CD4-positive, alpha-beta memory T cell (primary cell): Measurements from ENCODE around the gene OPCML. TPM values are rescaled to one million over a fixed set of nuclear protein-coding genes. Genes with fewer than 3 reads are reported as not detected.

Experiments used
- CTCF ChIA-PET: fragments of 350-600 bp; sonication (Branson Sonifier 250); formaldehyde crosslinking; loops from one replicate; lab custom pipeline; 2021; ENCODE audit warnings: inconsistent platforms; ENCODE audit not compliant: partially characterized antibody; lab: Charles Lee
- POLR2A ChIA-PET: fragments of 350-600 bp; sonication (Branson Sonifier 250); formaldehyde crosslinking; loops from one replicate; lab custom pipeline; 2021; ENCODE audit not compliant: partially characterized antibody; lab: Charles Lee
- DNase-seq, 5 donors: peaks; one replicate each; pipeline versions ENCODE4 v3.0.0 to v3.0.0-alpha.2; 2020 to 2022; ENCODE audit warnings: mixed read lengths in 1 of 5
- H3K27ac ChIP-seq: one replicate; pipeline ENCODE4 v1.7.0; 2013; ENCODE audit warnings: low read depth, low read length
- H3K27me3 ChIP-seq: 2 replicates; pipeline ENCODE4 v1.7.0; 2013; ENCODE audit warnings: mild to moderate bottlenecking, low read length, moderate library complexity; ENCODE audit not compliant: insufficient read depth
- H3K36me3 ChIP-seq: 2 replicates; pipeline ENCODE4 v1.7.0; 2013; ENCODE audit warnings: mild to moderate bottlenecking, low read length, moderate library complexity; ENCODE audit not compliant: insufficient read depth
- H3K4me1 ChIP-seq: 2 replicates; pipeline ENCODE4 v1.7.0; 2013; ENCODE audit warnings: mild to moderate bottlenecking, low read length, moderate library complexity; ENCODE audit not compliant: insufficient read depth
- H3K4me3 ChIP-seq, 2 donors: one replicate each; pipeline ENCODE4 v1.7.0; 2013; ENCODE audit warnings: low read length in 2 of 2, mild to moderate bottlenecking in 1 of 2
- H3K9me3 ChIP-seq, 2 donors: one replicate each; pipeline ENCODE4 v1.7.0; 2013; ENCODE audit warnings: low read length in 2 of 2, control low read depth in 1 of 2; ENCODE audit not compliant: control insufficient read depth in 1 of 2
- H3K27ac Mint-ChIP-seq, 7 donors: one replicate each; pipeline ENCODE4 v1.8.0; 2020 to 2021; ENCODE audit warnings: mixed read lengths in 7 of 7, mild to moderate bottlenecking in 6 of 7, inconsistent platforms in 3 of 7, moderate library complexity in 3 of 7
- H3K27me3 Mint-ChIP-seq, 2 donors: one replicate each; pipeline ENCODE4 v1.8.0; 2020 to 2021; ENCODE audit warnings: mixed read lengths in 2 of 2
- H3K36me3 Mint-ChIP-seq, 2 donors: one replicate each; pipeline ENCODE4 v1.8.0; 2020 to 2021; ENCODE audit warnings: mixed read lengths in 2 of 2, inconsistent platforms in 1 of 2, mild to moderate bottlenecking in 1 of 2
- H3K4me1 Mint-ChIP-seq, 4 donors: one replicate each; pipeline ENCODE4 v1.8.0; 2020 to 2021; ENCODE audit warnings: mixed read lengths in 4 of 4, mild to moderate bottlenecking in 1 of 4
- H3K4me3 Mint-ChIP-seq, 8 donors: one replicate each; pipeline ENCODE4 v1.8.0; 2020 to 2021; ENCODE audit warnings: mixed read lengths in 8 of 8, mild to moderate bottlenecking in 7 of 8, moderate library complexity in 6 of 8, inconsistent platforms in 3 of 8
- H3K9me3 Mint-ChIP-seq, 8 donors: one replicate each; pipeline ENCODE4 v1.8.0; 2020 to 2021; ENCODE audit warnings: mixed read lengths in 8 of 8, mild to moderate bottlenecking in 5 of 8, inconsistent platforms in 3 of 8, moderate library complexity in 1 of 8
- intact Hi-C: fragments of 100-400 bp; cut with micrococcal nuclease; formaldehyde crosslinking; loops from one replicate; pipeline ENCODE4 v1.15.1; 2023
- polyA plus RNA-seq, 2 donors: library from polyadenylated mRNA; unstranded; fragments of 300-500 nt; fragmentation: Illumina TruSeq; gene quantifications; one replicate each; pipeline ENCODE4 v1.2.3, GENCODE V29; 2021
- total RNA-seq, 2 experiments: library from RNA; stranded (reverse); gene quantifications; one replicate each; pipeline ENCODE4 v1.2.3, GENCODE V29; 2021

The OPCML gene
- total and polyA plus RNA-seq, 4 experiments from 2014 or later = not detected

- H3K36me3 Mint-ChIP-seq = no peaks in the 10 kb centered on the region
- H3K27ac Mint-ChIP-seq = no peak overlapping the region
- peaks cover 0 to 3% (median 0%) of the 10 kb centered on the region in 8 donors for H3K9me3 Mint-ChIP-seq
- H3K9me3 ChIP-seq = no peaks in the 10 kb centered on the region
- H3K4me3 Mint-ChIP-seq = no peak overlapping the region
- no peaks in the 10 kb centered on the region for H3K4me1 ChIP-seq
- no peak for DNase-seq
- no peaks in the 10 kb centered on the region for H3K36me3 ChIP-seq
- H3K27me3 Mint-ChIP-seq = peaks cover 2 to 5% of the 10 kb centered on the region in 2 donors
- CTCF ChIA-PET = no interaction called here
- H3K4me3 ChIP-seq = no peak overlapping the region
- H3K4me1 Mint-ChIP-seq = peaks cover 0 to 5% (median 0%) of the 10 kb centered on the region in 4 donors
- intact Hi-C loops = loop anchor here (10.0 kb wide), 1 partner anchor 847 kb away; no protein-coding TSS in a partner anchor
- H3K27ac ChIP-seq = no peak overlapping the region
- POLR2A ChIA-PET = no interaction called here
- no peaks in the 10 kb centered on the region for H3K27me3 ChIP-seq
Observed at GRCh38 chr11:132771746-132772145, 760.6 kb downstream of the OPCML start.

- H3K4me3 ChIP-seq = no peak overlapping the region
- Mint-ChIP-seq H3K4me3 (no peak overlapping the region), H3K27me3 (peaks cover 4 to 5% of the 10 kb centered on the region in 2 donors), H3K9me3 (peaks cover 0 to 3% (median under 1%) of the 10 kb centered on the region in 8 donors), H3K36me3 (no peaks in the 10 kb centered on the region), H3K27ac (no peak overlapping the region), H3K4me1 (peaks cover 0 to 5% (median 0%) of the 10 kb centered on the region in 4 donors)
- H3K9me3 ChIP-seq = no peaks in the 10 kb centered on the region
- H3K4me1 ChIP-seq = no peaks in the 10 kb centered on the region
- ChIA-PET CTCF (no interaction called here), POLR2A (no interaction called here)
- no peak for DNase-seq
- no peaks in the 10 kb centered on the region for H3K27me3 ChIP-seq
- intact Hi-C loops = loop anchor here (10.0 kb wide), 1 partner anchor 846 kb away; no protein-coding TSS in a partner anchor
- H3K36me3 ChIP-seq = no peaks in the 10 kb centered on the region
- H3K27ac ChIP-seq = no peak overlapping the region
Observed at GRCh38 chr11:132770829-132771530, 761.3 kb downstream of the OPCML start.

- POLR2A ChIA-PET = no interaction called here
- H3K27ac Mint-ChIP-seq = no peak overlapping the region
- H3K4me1 Mint-ChIP-seq = no peaks in the 10 kb centered on the region
- H3K4me3 ChIP-seq = no peak overlapping the region
- intact Hi-C loops = no loop called here
- no peaks in the 10 kb centered on the region for H3K36me3 Mint-ChIP-seq
- CTCF ChIA-PET = no interaction called here
- peaks cover 0 to 16% (median 4%) of the 10 kb centered on the region in 8 donors for H3K9me3 Mint-ChIP-seq
- H3K27me3 Mint-ChIP-seq = peaks cover 1 to 3% of the 10 kb centered on the region in 2 donors
- no peak overlapping the region for H3K4me3 Mint-ChIP-seq
- H3K36me3 ChIP-seq = no peaks in the 10 kb centered on the region
- no peaks in the 10 kb centered on the region for H3K9me3 ChIP-seq
- H3K27me3 ChIP-seq = no peaks in the 10 kb centered on the region
- DNase-seq = no peak
- no peak overlapping the region for H3K27ac ChIP-seq
- H3K4me1 ChIP-seq = no peaks in the 10 kb centered on the region
Observed at GRCh38 chr11:132763503-132763902, 768.8 kb downstream of the OPCML start.

- Histone ChIP-seq H3K4me3 (no peak overlapping the region), H3K4me1 (no peaks in the 10 kb centered on the region), H3K9me3 (no peaks in the 10 kb centered on the region), H3K27ac (no peak overlapping the region), H3K36me3 (no peaks in the 10 kb centered on the region), H3K27me3 (no peaks in the 10 kb centered on the region)
- intact Hi-C loops = no loop called here
- POLR2A ChIA-PET = no interaction called here
- H3K4me3 Mint-ChIP-seq = no peak overlapping the region
- no peaks in the 10 kb centered on the region for H3K4me1 Mint-ChIP-seq
- CTCF ChIA-PET = no interaction called here
- peaks cover 0 to 20% (median under 1%) of the 10 kb centered on the region in 8 donors for H3K9me3 Mint-ChIP-seq
- no peaks in the 10 kb centered on the region for H3K27me3 Mint-ChIP-seq
- no peaks in the 10 kb centered on the region for H3K36me3 Mint-ChIP-seq
- no peak for DNase-seq
- peak overlapping the region in 1 of 7 donors; percentile 30 for H3K27ac Mint-ChIP-seq
Observed at GRCh38 chr11:132755934-132756333, 776.4 kb downstream of the OPCML start.

- H3K27ac Mint-ChIP-seq = no peak overlapping the region
- intact Hi-C loops = no loop called here
Observed at GRCh38 chr11:132751516-132752250, 780.6 kb downstream of the OPCML start.

GRCh38 chr11:132746305-132746704 lies 786.0 kb downstream of the OPCML start:
- Mint-ChIP-seq H3K36me3 (no peaks in the 10 kb centered on the region), H3K27ac (no peak overlapping the region), H3K27me3 (peaks cover 0 to 2% of the 10 kb centered on the region in 2 donors), H3K4me1 (no peaks in the 10 kb centered on the region), H3K4me3 (no peak overlapping the region), H3K9me3 (peaks cover 0 to 6% (median 0%) of the 10 kb centered on the region in 8 donors)
- H3K9me3 ChIP-seq = no peaks in the 10 kb centered on the region
- H3K27ac ChIP-seq = no peak overlapping the region
- H3K4me1 ChIP-seq = no peaks in the 10 kb centered on the region
- ChIA-PET CTCF (no interaction called here), POLR2A (no interaction called here)
- no peak overlapping the region for H3K4me3 ChIP-seq
- intact Hi-C loops = no loop called here
- H3K27me3 ChIP-seq = no peaks in the 10 kb centered on the region
- H3K36me3 ChIP-seq = no peaks in the 10 kb centered on the region
- DNase-seq = no peak

More at GRCh38 chr11:132751516-132752250, 780.6 kb downstream of the OPCML start:
- H3K4me3 ChIP-seq = no peak overlapping the region
- Mint-ChIP-seq H3K4me3 (no peak overlapping the region), H3K36me3 (no peaks in the 10 kb centered on the region), H3K9me3 (peaks cover 0 to 5% (median 0%) of the 10 kb centered on the region in 8 donors), H3K4me1 (no peaks in the 10 kb centered on the region), H3K27me3 (no peaks in the 10 kb centered on the region)
- DNase-seq = no peak
- no peak overlapping the region for H3K27ac ChIP-seq
- no peaks in the 10 kb centered on the region for H3K4me1 ChIP-seq
- H3K9me3 ChIP-seq = no peaks in the 10 kb centered on the region
- ChIA-PET CTCF (no interaction called here), POLR2A (no interaction called here)
- H3K27me3 ChIP-seq = no peaks in the 10 kb centered on the region
- H3K36me3 ChIP-seq = no peaks in the 10 kb centered on the region

- peaks cover 0 to 6% (median 0%) of the 10 kb centered on the region in 8 donors for H3K9me3 Mint-ChIP-seq
- H3K27me3 Mint-ChIP-seq = peaks cover 0 to 2% of the 10 kb centered on the region in 2 donors
- no peak overlapping the region for H3K4me3 Mint-ChIP-seq
- no peak overlapping the region for H3K4me3 ChIP-seq
- H3K27me3 ChIP-seq = no peaks in the 10 kb centered on the region
- DNase-seq = no peak
- POLR2A ChIA-PET = no interaction called here
- H3K36me3 ChIP-seq = no peaks in the 10 kb centered on the region
- no peaks in the 10 kb centered on the region for H3K4me1 ChIP-seq
- CTCF ChIA-PET = no interaction called here
- H3K9me3 ChIP-seq = no peaks in the 10 kb centered on the region
- H3K27ac ChIP-seq = no peak overlapping the region
- H3K27ac Mint-ChIP-seq = no peak overlapping the region
- H3K4me1 Mint-ChIP-seq = no peaks in the 10 kb centered on the region
- H3K36me3 Mint-ChIP-seq = no peaks in the 10 kb centered on the region
- intact Hi-C loops = no loop called here
Observed at GRCh38 chr11:132745306-132745705, 787.0 kb downstream of the OPCML start.
